Testis (tissue), 3 donors: ENCODE measurements around the gene KCNH4. TPM values are rescaled to one million over a fixed set of nuclear protein-coding genes. Genes with fewer than 3 reads are reported as not detected.

Source experiments
- DNase-seq: peaks from one replicate; pipeline ENCODE4 v3.0.0-alpha.2; 2019
- H3K27ac ChIP-seq, 2 donors: fragments of 200-600 bp; sonication (generic); one replicate each; pipeline ENCODE4 v1.5.1; 2019
- H3K27me3 ChIP-seq: fragments of 200-600 bp; sonication (generic); one replicate; pipeline ENCODE4 v1.5.1; 2019
- H3K36me3 ChIP-seq: fragments of 200-600 bp; sonication (generic); one replicate; pipeline ENCODE4 v1.5.1; 2017; ENCODE audit warnings: low read depth; ENCODE audit errors: missing control alignments
- H3K4me1 ChIP-seq: fragments of 200-600 bp; sonication (generic); one replicate; pipeline ENCODE4 v1.5.1; 2019
- H3K4me3 ChIP-seq, 2 donors: fragments of 200-600 bp; sonication (generic); one replicate each; pipeline ENCODE4 v1.5.1; 2017 to 2019
- H3K9me3 ChIP-seq: fragments of 200-600 bp; sonication (generic); one replicate; pipeline ENCODE4 v1.5.1; 2017
- CTCF ChIP-seq, 3 experiments: fragments of 450-650 bp in 2 of 3; fragments of 200-600 bp in 1 of 3; sonication (generic) in 1 of 3; IDR thresholded peaks; one replicate each; pipeline ENCODE4 v1.5.1; 2016 to 2019; ENCODE audit warnings: antibody characterized with exemption in 3 of 3, mild to moderate bottlenecking in 2 of 3, moderate library complexity in 1 of 3
- POLR2A ChIP-seq: fragments of 450-650 bp; IDR thresholded peaks from one replicate; pipeline ENCODE4 v1.6.1; 2017; ENCODE audit warnings: antibody characterized with exemption, mild to moderate bottlenecking, moderate library complexity
- WGBS, 2 donors: methylation state at CpG; one replicate each; pipeline ENCODE4 v1.1.5; 2018; 5-methylcytosine and 5-hydroxymethylcytosine counted together
- intact Hi-C: fragments of 100-400 bp; cut with DNase I; formaldehyde crosslinking; loops from one replicate; pipeline ENCODE4 v1.15.1; 2023; ENCODE audit warnings: low total_unique reads
- polyA plus RNA-seq: library from polyadenylated mRNA; stranded (reverse); fragments of 350-450 nt; fragmentation: Illumina TruSeq; extraction: RNeasy Lipid Tissue Mini Kit (QIAGEN cat#74804); gene quantifications from one replicate; pipeline ENCODE4 v1.2.3, GENCODE V29; 2014; ENCODE audit warnings: low read depth, low replicate concordance; ENCODE audit not compliant: insufficient read depth
- total RNA-seq, 2 donors: library from RNA; depleted of rRNA; stranded (reverse); fragments of >200 nt; gene quantifications; one replicate each; pipeline ENCODE4 v1.2.3, GENCODE V29; 2016

KCNH4 gene
- total and polyA plus RNA-seq, 3 donors from 2014 or later = 0.24 to 0.56 (median 0.42) TPM

GRCh38 chr17:42118126-42118510, 62.8 kb downstream of the KCNH4 start:
- H3K9me3 ChIP-seq = no peaks in the 10 kb centered on the region
- no peak overlapping the region for H3K27ac ChIP-seq
- no peak for TF ChIP-seq CTCF (IDR thresholded peaks at IDR 0.05)
- TF ChIP-seq POLR2A = no peak
- H3K4me3 ChIP-seq = no peak overlapping the region
- DNase-seq = no peak
- 78 to 90% methylated on average over 3 to 4 of the region's 4 CpGs for WGBS, 2 donors
- intact Hi-C loops = no loop called here
- H3K36me3 ChIP-seq = no peaks in the 10 kb centered on the region
- no peaks in the 10 kb centered on the region for H3K27me3 ChIP-seq
- H3K4me1 ChIP-seq = peaks cover 16% of the 10 kb centered on the region

GRCh38 chr17:42117397-42118125, 63.4 kb downstream of the KCNH4 start:
- Histone ChIP-seq H3K4me1 (peaks cover 21% of the 10 kb centered on the region), H3K9me3 (no peaks in the 10 kb centered on the region), H3K4me3 (no peak overlapping the region), H3K27me3 (no peaks in the 10 kb centered on the region), H3K36me3 (no peaks in the 10 kb centered on the region), H3K27ac (no peak overlapping the region)
- intact Hi-C loops = no loop called here
- DNase-seq = no peak
- WGBS, 2 donors = 72 to 78% methylated on average over 12 to 30 of the region's 30 CpGs
- TF ChIP-seq POLR2A = no peak
- TF ChIP-seq CTCF (IDR thresholded peaks at IDR 0.05) = no peak

- DNase-seq = peak; percentile 93
- intact Hi-C loops = no loop called here
- Histone ChIP-seq H3K9me3 (no peaks in the 10 kb centered on the region), H3K27ac (no peak overlapping the region), H3K27me3 (no peaks in the 10 kb centered on the region), H3K36me3 (no peaks in the 10 kb centered on the region), H3K4me3 (no peak overlapping the region), H3K4me1 (peaks cover 19% of the 10 kb centered on the region)
- TF ChIP-seq POLR2A (no peak), CTCF (IDR thresholded peaks at IDR 0.05) (peak; percentile 76 to 89 (median 85))
- 32 to 63% methylated on average over 15 to 18 of the region's 18 CpGs for WGBS, 2 donors
Observed at GRCh38 chr17:42116705-42117396, 64.1 kb downstream of the KCNH4 start.

GRCh38 chr17:42114118-42114517, 66.8 kb downstream of the KCNH4 start:
- no peaks in the 10 kb centered on the region for H3K36me3 ChIP-seq
- no peaks in the 10 kb centered on the region for H3K9me3 ChIP-seq
- intact Hi-C loops = loop anchor here (5.0 kb wide), 1 partner anchor 147 kb away; the partner anchor contains the start of gene CNP
- WGBS, 2 donors = 88 to 89% methylated on average over 9 of the region's 9 CpGs
- H3K4me3 ChIP-seq = no peak overlapping the region
- H3K27me3 ChIP-seq = no peaks in the 10 kb centered on the region
- DNase-seq = no peak
- TF ChIP-seq POLR2A (no peak), CTCF (IDR thresholded peaks at IDR 0.05) (no peak)
- H3K4me1 ChIP-seq = peaks cover 20% of the 10 kb centered on the region
- no peak overlapping the region for H3K27ac ChIP-seq
